ACHN (cell line): Measurements from ENCODE around the gene FRAS1.

Source experiments
- DNase-seq: peaks from one replicate; pipeline ENCODE4 v3.0.0-alpha.2; 2015
- in situ Hi-C: cut with HindIII; loops from 2 replicates; pipeline ENCODE4 v1.10.0; 2017; ENCODE audit warnings: low sequenced_read_pairs, low pct_ligation_motif_present, low pct_unique_long_range_greater_than_20kb

The FRAS1 gene

DNA sequence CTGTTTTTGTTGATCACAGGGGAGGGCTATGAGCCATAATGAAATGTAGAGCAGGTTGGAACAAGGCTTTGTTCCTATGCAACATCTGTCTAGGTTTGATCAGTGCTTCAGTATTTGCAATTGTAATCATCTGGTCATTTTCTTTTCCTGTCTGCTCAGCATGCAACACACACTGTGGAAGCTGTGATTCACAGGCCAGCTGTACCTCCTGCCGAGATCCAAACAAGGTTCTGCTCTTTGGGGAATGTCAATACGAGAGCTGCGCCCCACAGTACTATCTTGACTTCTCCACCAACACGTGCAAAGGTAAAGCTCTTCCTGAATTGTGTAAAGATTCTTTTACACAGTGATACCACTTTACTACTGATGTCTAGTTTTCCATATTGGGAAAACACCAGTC is 312.6 kb downstream of the FRAS1 start:
- no peak for DNase-seq
- in situ Hi-C loops = no loop called here

DNA sequence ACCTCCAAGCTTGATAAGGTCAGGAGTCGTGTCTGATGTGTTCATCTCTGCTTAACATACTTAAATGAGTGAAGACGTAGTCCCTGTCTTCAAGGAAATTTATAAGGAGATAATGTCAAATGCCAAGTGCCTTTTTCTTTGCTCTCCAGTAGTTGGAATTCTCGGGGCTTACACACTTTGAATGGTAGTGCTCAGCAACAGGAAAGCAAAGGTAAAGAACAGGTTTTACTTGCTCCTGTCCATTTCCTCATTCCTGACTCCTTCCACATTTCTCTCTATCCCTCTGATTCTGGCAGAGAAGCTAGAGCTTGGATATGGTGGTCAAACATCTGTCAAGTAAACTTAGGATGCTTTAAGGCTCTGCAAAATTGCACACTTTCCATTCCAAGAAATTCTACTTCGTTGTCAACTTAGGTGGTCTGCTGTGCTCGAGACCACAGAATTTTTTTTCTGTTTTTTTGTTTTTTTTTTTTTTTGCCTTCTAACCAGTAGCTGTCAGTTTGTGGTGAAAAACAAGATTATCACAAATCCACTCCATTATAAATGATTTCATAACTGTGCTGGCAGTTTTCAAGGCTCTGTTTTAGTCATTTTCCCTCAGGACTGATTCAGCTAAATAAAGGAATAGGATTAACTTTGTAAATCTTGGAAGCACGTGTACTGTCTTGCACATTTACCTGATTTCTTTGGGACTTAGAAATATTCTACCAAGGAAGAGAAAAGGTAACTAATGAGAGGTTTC is 313.7 kb downstream of the FRAS1 start:
- no peak for DNase-seq
- in situ Hi-C loops = no loop called here

DNA sequence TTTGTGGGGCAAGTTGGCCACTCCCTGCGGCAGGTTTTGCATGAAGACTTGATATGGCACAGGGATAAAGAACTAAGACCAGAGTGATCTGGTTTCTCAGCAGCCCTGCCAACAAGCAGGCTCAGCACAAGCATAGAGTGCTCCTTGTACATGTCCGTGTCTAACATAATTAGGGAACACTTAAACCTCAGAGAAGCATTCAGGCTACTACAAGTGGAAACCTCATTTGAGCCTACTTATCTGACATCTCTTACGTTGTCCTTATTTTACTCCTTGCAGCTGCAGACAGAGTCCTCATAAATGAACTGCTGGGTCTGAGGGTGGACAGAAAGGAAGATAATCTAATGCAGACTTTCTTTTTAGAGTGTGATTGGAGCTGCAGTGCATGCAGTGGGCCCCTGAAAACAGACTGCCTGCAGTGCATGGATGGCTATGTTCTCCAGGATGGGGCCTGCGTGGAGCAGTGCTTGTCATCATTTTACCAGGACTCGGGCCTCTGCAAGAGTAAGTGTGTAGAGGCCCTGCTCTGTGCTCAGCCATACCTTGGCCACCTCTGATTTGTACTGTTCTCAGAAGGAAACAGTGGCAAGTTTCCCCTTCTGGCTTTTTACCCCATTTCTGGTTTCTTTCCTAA is 315.3 kb downstream of the FRAS1 start:
- in situ Hi-C loops = no loop called here
- DNase-seq = no peak

DNA sequence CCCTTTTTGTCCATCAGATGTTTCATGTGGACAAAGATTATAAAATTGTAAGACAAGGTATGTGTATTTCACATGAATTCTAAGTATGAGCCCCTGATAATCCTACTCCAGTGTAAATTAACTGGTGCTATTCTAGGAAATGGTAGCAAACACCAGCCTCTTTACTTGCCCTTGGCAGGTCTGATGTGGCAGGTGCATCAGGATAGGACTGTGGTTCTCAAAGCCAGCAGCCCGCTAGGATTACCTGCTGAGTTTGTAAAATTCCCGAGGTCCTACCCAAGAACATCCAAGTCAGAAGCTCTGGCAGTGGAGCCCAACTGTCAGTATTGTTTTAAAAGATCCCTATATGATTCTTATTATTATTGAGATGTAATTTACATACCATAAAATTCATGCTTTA is 320.4 kb downstream of the FRAS1 start:
- no peak for DNase-seq
- in situ Hi-C loops = no loop called here

DNA sequence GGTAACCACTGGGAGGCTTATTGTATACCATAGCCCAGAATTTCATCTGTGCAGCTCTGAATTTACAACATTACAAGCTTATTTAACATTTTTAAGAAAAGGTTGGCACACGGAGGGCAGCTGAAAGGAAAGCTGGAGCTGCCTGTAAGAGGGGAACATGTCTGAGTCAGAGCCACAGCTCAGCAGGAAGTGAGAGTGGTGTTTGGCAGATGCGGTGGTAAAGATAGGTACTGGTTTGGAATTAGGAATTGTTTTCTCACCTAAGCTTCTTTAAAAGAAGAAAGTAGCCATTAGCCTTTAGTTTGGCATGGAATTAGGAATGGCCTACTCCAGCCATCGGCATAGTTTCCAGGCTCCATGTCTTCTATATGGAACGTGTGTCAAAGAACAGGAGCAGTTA is 321.9 kb downstream of the FRAS1 start:
- in situ Hi-C loops = no loop called here
- peak; percentile 4 for DNase-seq

DNA sequence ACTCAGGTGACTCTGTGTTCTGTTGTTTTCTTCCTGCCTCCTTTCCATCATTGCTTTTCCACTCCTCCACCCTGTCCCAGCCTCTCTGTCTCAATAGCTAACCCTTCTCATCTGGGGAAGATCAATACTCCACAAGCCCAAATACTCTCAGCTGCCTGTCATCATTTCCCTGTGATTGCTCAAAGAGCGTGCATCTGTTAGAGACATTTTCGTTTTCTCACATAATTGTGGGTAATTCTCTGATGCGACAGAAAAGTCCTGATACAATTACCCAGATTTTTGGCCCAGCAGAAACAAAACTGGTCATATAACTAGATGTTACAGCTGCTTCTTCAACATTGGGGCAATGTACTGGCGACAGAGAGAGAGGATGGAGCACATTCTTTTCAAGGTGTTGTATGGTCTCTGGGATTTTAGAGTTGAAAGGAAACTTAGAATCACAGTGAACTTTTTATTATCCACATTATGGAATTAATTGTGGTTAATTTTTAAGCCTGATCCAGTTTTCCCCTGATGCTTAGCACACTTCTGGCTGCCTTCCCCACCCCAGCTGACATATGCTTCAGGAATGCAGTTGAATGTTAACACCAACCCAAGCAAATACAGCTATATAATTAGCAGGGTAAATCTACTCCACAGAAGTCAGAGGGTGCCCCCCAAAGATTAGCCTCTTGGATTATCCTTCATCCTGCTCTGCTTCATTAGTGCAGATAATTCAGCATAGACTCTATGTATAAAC is 323.0 kb downstream of the FRAS1 start:
- in situ Hi-C loops = no loop called here
- DNase-seq = peak; percentile 4

DNA sequence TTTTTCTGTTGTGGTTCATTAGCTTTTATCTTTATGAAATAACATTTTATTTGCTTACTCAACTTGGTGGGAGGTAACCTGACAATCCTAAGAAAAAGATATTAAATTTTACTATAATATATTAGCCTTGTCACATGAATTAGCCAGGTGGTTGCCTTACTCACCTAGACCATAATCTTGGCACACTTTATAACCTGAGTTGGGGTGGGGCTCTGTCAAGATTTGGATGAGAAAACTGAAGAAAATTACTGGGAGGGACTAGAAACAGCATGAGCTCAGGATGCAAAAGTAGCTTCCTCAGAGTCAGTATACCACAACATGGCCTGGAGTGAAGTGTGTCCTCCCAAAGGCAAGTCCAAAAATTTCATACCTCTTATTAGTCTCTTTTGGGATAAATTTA is 329.6 kb downstream of the FRAS1 start:
- in situ Hi-C loops = no loop called here
- DNase-seq = no peak

DNA sequence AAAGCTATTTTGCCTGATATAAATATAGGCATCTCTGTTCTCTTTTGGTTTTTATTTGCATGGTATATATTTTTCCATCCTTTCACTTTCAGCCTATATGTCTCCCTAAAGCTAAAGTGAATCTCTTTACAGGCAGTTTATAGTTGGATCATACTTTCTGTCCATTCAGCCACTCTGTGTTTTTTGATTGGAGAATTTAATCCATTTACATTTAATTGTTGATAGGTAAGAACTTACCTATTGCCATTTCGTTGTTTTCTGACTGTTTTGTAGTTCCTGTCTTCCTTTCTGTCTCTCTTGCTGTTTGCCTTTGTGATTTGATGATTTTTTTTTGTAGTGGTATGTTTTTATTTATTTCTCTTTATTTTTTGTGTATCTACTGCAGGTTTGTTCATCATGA is 338.5 kb downstream of the FRAS1 start:
- DNase-seq = no peak
- in situ Hi-C loops = no loop called here

DNA sequence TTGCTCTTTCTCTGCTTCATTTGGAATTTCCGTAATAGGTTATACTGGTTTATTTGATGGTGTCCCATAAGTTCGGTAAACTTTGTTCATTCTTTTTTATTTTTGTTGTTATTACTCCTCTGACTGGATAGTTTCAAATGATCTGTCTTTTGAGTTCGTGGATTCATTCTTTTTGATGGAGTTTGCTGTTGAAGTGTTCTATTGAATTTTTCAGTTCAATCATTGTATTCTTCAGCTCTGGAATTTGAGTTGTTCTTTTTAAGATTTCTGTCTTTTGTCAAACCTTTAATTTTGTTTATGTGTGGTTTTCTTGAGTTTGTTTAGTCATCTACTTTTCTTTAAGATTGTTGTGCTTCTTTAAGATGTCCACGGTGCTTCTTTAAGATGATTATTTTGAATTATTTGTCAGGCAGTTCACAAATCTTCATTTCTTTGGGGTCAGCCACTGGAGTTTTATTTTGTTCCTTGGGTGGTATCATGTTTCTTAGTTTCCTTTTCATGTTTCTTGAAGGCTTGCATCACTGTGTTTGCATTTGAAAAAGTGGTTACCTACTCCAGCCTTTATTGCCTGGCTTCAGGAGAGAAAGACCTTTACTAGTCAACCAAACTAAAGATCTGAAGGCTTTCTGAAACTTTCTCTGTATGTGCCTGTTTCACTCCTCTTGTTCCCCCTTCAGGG is 339.6 kb downstream of the FRAS1 start:
- in situ Hi-C loops = no loop called here
- DNase-seq = no peak

DNA sequence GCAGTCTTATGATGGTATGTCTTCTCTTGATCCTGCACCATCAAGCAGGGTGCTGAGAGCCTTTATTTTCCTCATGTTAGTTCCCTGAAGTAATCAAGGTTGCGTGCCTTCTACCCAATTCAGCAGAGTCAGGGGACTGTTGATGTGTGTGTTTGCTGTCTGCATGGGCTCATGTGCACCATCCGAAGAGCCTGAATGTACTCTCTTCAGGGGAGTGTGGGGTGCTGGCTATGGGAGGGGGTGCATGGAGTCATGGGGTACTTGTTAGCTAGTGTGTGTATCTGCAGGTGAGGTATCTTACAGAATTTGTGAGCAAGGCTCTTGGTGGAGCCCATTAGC is 340.1 kb downstream of the FRAS1 start:
- in situ Hi-C loops = no loop called here

DNA sequence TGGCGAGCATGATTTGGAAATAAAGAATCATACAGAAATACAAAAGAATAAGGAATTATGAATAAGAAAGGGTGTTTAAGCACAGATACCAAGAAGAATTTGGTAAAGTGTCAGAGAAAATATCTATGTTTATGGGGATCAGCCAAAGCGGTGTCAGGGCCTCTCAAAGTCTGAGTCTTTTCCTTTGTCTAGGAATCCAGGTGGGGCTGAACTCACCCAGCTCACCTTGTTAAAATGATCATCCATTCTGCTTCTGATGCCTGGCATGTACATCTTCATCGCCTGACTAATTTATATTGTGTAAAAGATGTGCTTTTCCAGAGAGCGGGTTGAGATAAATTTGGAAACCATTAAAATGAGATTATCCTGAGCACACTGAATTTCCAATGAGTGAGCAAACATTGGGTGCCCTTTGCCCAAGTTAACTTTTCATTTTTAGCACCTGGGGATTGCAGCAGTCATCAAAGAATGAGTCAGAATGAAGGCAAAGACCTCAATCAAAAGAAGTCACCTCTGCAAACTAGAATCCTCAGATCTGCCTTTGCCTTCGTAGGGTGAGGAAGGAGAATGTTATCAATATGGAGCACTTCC is 352.6 kb downstream of the FRAS1 start:
- DNase-seq = no peak
- in situ Hi-C loops = no loop called here

More for the DNA sequence above, 340.1 kb downstream of the FRAS1 start:
- DNase-seq = no peak

DNA sequence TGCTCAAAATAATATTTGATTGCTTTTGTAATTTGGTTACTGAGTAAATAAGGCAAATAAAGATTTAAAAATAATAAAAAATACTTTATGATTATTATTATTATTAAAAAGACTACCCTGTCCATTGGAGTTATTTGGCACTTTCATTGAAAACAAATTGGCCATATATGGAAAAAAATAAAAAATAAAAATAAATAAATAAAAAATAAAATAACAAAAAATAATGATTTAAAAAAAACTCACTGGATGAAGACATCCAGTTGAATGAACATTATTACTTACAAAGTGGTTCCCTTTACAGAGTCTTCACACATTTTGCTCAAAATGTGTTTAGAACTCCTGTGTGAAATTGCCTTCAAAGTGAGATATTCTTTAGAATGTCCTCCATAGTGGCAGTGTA is 353.1 kb downstream of the FRAS1 start:
- in situ Hi-C loops = no loop called here
- DNase-seq = no peak

DNA sequence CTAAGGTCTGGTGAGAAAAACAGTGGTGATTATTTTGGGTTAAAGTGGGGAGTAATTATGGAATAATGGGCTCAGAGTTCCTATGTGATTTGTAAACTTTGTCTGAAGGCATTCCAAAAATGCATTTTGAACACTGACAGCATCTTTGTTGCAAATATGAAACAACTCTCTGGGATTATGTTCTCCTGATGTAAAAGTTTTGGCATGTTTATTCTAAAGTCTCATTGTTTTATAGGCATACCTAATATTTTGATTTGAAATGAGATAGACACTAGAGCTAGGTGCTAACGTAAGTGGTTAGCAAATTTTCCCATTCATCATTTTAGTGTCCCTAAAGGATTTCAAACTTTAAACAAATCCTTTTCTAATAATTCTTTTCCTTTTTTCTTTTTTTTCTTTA is 353.6 kb downstream of the FRAS1 start:
- no peak for DNase-seq
- in situ Hi-C loops = no loop called here

DNA sequence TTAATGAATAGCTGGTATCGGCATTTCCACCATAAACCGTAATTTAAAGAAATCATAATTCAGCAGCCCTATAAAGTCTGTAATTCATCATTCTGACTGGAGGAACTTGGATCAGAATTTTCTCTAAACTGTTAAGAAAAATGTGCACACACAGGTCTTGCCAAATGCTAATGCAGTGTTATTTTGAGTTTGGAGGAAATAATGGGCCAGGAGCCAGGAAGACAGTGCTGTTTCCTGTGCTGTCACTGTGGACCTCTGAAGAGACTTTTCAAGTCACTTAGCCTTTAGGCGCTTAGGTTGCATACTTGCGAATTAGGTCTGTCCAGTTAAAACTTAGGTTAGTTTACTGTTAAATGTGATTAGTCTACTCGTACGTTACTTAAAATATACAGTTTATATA is 357.0 kb downstream of the FRAS1 start:
- no peak for DNase-seq
- in situ Hi-C loops = no loop called here

DNA sequence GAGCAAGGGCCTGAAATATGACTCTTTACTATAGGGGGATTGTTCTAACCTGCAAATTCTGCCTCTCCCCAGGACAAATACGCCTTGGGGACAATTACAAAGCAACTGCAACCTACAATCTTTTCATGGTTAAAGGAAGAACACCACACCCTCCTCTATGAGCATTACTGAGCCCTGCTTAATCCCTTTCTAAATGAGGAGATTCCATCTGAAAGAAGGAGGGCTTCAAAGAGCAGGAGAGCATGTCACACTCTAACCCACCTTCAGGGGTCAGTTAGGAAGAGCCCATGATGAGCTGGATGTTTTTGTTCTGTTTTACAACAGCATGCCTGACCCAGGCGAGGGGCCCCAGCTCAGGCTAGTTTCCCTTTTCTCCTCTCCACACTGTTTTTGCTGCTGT is 360.5 kb downstream of the FRAS1 start:
- in situ Hi-C loops = no loop called here
- no peak for DNase-seq

DNA sequence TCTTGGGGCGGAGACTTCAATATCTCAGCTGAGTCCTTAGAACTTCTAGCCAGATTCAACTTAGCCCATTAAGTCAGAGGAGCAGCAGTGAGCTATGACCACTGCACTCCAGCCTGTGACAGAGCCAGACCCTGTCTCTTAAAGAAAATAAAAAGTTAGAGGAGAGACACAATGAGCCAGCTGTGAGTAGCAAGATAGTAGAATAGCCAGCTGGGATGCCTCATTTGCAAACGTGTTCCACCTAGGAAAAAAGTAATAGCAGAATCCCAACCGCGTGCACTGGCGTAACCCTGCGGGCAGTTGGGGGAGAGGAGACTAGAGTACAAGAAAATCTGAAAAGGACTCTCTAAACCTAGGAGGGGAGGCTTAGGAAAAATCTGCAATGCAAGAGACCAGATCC is 361.3 kb downstream of the FRAS1 start:
- in situ Hi-C loops = no loop called here

DNA sequence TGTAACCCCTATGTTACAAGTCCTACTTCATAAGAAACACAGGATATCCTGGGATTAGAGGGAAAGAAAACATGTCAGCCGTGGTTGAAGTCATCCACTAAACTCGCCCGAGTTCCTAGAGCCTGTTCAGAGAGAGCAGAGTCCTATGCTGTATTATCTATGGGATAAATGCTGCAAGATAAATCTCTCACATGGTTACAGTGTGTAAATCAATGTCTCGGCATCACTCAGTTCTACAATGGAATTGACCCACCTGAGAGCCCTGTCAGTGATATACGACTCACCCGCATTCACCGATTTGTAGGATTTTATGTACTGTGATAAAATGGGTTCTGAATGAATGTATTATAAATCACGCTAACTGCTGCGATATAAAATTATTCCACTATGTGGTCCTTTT is 366.7 kb downstream of the FRAS1 start:
- in situ Hi-C loops = no loop called here

More for the DNA sequence above, 361.3 kb downstream of the FRAS1 start:
- no peak for DNase-seq

DNA sequence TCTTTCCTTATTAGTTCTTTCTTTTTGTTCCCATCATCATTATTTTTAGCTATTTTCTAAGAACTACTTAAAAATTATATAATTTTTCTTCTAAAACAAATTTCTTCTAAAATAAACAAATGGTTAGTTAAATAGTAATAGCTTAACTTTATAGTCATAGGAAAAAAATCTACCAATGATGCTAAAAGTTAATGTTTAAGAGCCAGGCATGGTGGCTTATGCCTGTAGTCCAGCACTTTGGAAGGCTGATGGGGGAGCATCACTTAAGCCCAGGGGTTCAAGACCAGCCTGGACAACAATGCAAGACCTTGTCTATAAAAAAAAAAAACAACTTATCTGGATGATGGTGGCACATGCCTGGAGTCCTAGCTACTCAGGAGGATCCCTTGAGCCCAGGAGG is 367.3 kb downstream of the FRAS1 start:
- peak; percentile 72 for DNase-seq
- in situ Hi-C loops = no loop called here

More for the DNA sequence above, 366.7 kb downstream of the FRAS1 start:
- peak; percentile 21 for DNase-seq

DNA sequence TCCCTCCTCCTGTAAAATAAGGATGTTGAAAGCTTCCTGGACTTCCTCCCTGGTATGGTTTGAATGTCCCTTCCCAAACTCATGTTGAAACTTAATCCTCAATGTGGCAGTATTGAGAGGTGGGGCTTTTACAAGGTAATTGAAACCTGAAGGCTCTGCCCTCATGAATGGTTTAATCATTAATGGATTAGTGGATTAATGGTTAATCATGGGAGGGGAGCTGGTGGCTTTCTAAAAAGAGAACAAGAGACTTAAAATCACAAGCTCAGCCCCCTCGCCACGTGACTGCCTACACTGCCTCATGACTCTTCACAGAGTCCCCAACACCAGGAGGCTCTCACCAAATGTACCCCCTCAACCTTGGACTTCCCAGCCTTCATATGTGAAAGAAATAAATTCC is 369.8 kb downstream of the FRAS1 start:
- in situ Hi-C loops = no loop called here
- peak; percentile 46 for DNase-seq
